ENCODE results near the gene LRRTM2.

GRCh38 chr5:138841531-138841930, 33.6 kb downstream of the LRRTM2 start:
- no peak for TF ChIP-seq CTCF (IDR thresholded peaks at IDR 0.05)
- TF ChIP-seq EZH2 (IDR thresholded peaks at IDR 0.05): no peak

Measured in neural progenitor cell (in vitro differentiated cells).